Ovary (tissue), 3 donors: ENCODE data around the gene REEP3.

Experiments used
- CTCF ChIP-seq, 3 donors: fragments of 450-650 bp in 2 of 3; fragments of 200-600 bp in 1 of 3; IDR thresholded peaks; one replicate each; pipeline versions ENCODE4 v1.5.1 to v1.8.0; 2016 to 2022; ENCODE audit warnings: antibody characterized with exemption in 3 of 3, mild to moderate bottlenecking in 1 of 3
- EP300 ChIP-seq: sonication (generic); formaldehyde crosslinking; IDR thresholded peaks from one replicate; pipeline ENCODE4 v1.6.1; 2017; ENCODE audit warnings: antibody characterized with exemption
- POLR2A ChIP-seq: fragments of 450-650 bp; IDR thresholded peaks from one replicate; pipeline ENCODE4 v1.6.1; 2017; ENCODE audit warnings: antibody characterized with exemption, mild to moderate bottlenecking, moderate library complexity
- donor health status: DM: no; HTN: no; CAD: no.

GRCh38 chr10:63558132-63558784, 37.1 kb downstream of the REEP3 start:
- TF ChIP-seq POLR2A, result no peak
- no peak for TF ChIP-seq CTCF (IDR thresholded peaks at IDR 0.05)
- TF ChIP-seq EP300, result no peak
